CD14-positive monocyte (primary cell): ENCODE data around the gene ANKRD53. TPM values are rescaled to one million over a fixed set of nuclear protein-coding genes. Genes with fewer than 3 reads are reported as not detected.

Experiments
- DNase-seq, 3 donors: peaks; one replicate each; pipeline ENCODE4 v3.0.0-alpha.2; 2011 to 2022
- H2AFZ ChIP-seq: 2 replicates; pipeline ENCODE4 v1.6.0; 2012; ENCODE audit warnings: mild to moderate bottlenecking, low read depth, low read length, inconsistent platforms; ENCODE audit not compliant: insufficient read depth, poor library complexity, severe bottlenecking
- H3K27ac ChIP-seq, 2 donors: 1 replicate in 1 of 2; 2 replicates in 1 of 2; pipeline ENCODE4 v1.5.1; 2012 to 2013; ENCODE audit warnings: low read length in 2 of 2, control low read depth in 1 of 2, inconsistent platforms in 1 of 2, low read depth in 1 of 2, mild to moderate bottlenecking in 1 of 2
- H3K27me3 ChIP-seq, 2 donors: one replicate each; pipeline versions ENCODE4 v1.6.0 to v1.6.1; 2011 to 2013; ENCODE audit warnings: low read length in 2 of 2; ENCODE audit not compliant: control insufficient read depth in 2 of 2, insufficient read depth in 2 of 2
- H3K36me3 ChIP-seq, 2 donors: replicated peaks in 1 of 2; 1 replicate in 1 of 2; 2 replicates in 1 of 2; pipeline versions ENCODE4 v1.5.1 to v1.6.1; 2012 to 2013; ENCODE audit warnings: low read length in 2 of 2, control low read depth in 1 of 2, inconsistent platforms in 1 of 2, mild to moderate bottlenecking in 1 of 2; ENCODE audit not compliant: insufficient read depth in 2 of 2, control insufficient read depth in 1 of 2
- H3K4me1 ChIP-seq, 2 donors: 1 replicate in 1 of 2; 2 replicates in 1 of 2; pipeline versions ENCODE4 v1.5.1 to v1.6.1; 2012 to 2013; ENCODE audit warnings: low read length in 2 of 2, control low read depth in 1 of 2, inconsistent platforms in 1 of 2, mild to moderate bottlenecking in 1 of 2, moderate library complexity in 1 of 2; ENCODE audit not compliant: insufficient read depth in 2 of 2, control insufficient read depth in 1 of 2
- H3K4me2 ChIP-seq: replicated peaks from 2 replicates; pipeline ENCODE3; 2012; ENCODE audit warnings: low read length, moderate library complexity, mild to moderate bottlenecking; ENCODE audit not compliant: poor library complexity, severe bottlenecking; ENCODE audit errors: extremely low read depth
- H3K4me3 ChIP-seq, 3 experiments: fragments of 200-600 bp in 1 of 3; sonication (generic) in 1 of 3; replicated peaks in 1 of 3; 1 replicate in 2 of 3; 2 replicates in 1 of 3; pipeline ENCODE4 v1.5.1; 2011 to 2013; ENCODE audit warnings: low read length in 3 of 3, mild to moderate bottlenecking in 3 of 3, control low read depth in 2 of 3, low read depth in 2 of 3, inconsistent platforms in 1 of 3, moderate library complexity in 1 of 3
- H3K79me2 ChIP-seq: 2 replicates; pipeline ENCODE4 v1.6.0; 2012; ENCODE audit warnings: mild to moderate bottlenecking, control low read depth, inconsistent platforms, low read length, moderate library complexity; ENCODE audit not compliant: insufficient read depth
- H3K9ac ChIP-seq: 2 replicates; pipeline ENCODE4 v1.6.0; 2017; ENCODE audit warnings: low read length, mild to moderate bottlenecking; ENCODE audit not compliant: insufficient read depth, poor library complexity, severe bottlenecking
- H3K9me3 ChIP-seq, 2 donors: replicated peaks in 1 of 2; 1 replicate in 1 of 2; 2 replicates in 1 of 2; pipeline versions ENCODE4 v1.5.1 to v1.6.1; 2012 to 2013; ENCODE audit warnings: low read length in 2 of 2, control low read depth in 1 of 2; ENCODE audit not compliant: control insufficient read depth in 1 of 2, insufficient read depth in 1 of 2
- H4K20me1 ChIP-seq: 2 replicates; pipeline ENCODE4 v1.6.0; 2012; ENCODE audit warnings: mild to moderate bottlenecking, low read length, control low read depth, moderate library complexity; ENCODE audit not compliant: insufficient read depth
- H3K27ac Mint-ChIP-seq, 7 donors: one replicate each; pipeline ENCODE4 v1.8.0; 2020; ENCODE audit warnings: mild to moderate bottlenecking in 7 of 7, mixed read lengths in 7 of 7, moderate library complexity in 6 of 7, inconsistent platforms in 2 of 7
- H3K27me3 Mint-ChIP-seq, 3 donors: one replicate each; pipeline ENCODE4 v1.8.0; 2021 to 2022; ENCODE audit warnings: low read depth in 3 of 3, mild to moderate bottlenecking in 3 of 3, mixed read lengths in 3 of 3, moderate library complexity in 3 of 3, inconsistent platforms in 1 of 3
- H3K36me3 Mint-ChIP-seq, 2 donors: one replicate each; pipeline ENCODE4 v1.8.0; 2020; ENCODE audit warnings: mixed read lengths in 2 of 2, inconsistent platforms in 1 of 2, mild to moderate bottlenecking in 1 of 2
- H3K4me1 Mint-ChIP-seq: one replicate; pipeline ENCODE4 v1.8.0; 2020; ENCODE audit warnings: mild to moderate bottlenecking, mixed read lengths
- H3K4me3 Mint-ChIP-seq, 2 donors: one replicate each; pipeline ENCODE4 v1.8.0; 2020; ENCODE audit warnings: mild to moderate bottlenecking in 2 of 2, mixed read lengths in 2 of 2, moderate library complexity in 1 of 2
- H3K9me3 Mint-ChIP-seq, 7 donors: one replicate each; pipeline ENCODE4 v1.8.0; 2020 to 2022; ENCODE audit warnings: mixed read lengths in 7 of 7, mild to moderate bottlenecking in 6 of 7, moderate library complexity in 6 of 7, inconsistent platforms in 2 of 7
- WGBS: methylation state at CpG from one replicate; pipeline ENCODE4 v1.1.5; 2013; ENCODE audit warnings: missing lambda C conversion rate; ENCODE audit not compliant: insufficient coverage; 5-methylcytosine and 5-hydroxymethylcytosine counted together
- intact Hi-C, 2 donors: fragments of 100-400 bp; cut with micrococcal nuclease; formaldehyde crosslinking; loops; one replicate each; pipeline versions ENCODE4 v1.15.0 to v1.15.1; 2023
- polyA plus RNA-seq, 3 donors: library from polyadenylated mRNA; depleted of rRNA in 1 of 3; unstranded in 2 of 3; stranded (reverse) in 1 of 3; fragments of 300-500 nt in 2 of 3; fragments of >200 nt in 1 of 3; fragmentation: Illumina TruSeq in 2 of 3; gene quantifications; 1 replicate in 2 of 3; 2 replicates in 1 of 3; pipeline ENCODE4 v1.2.3, GENCODE V29; 2012 to 2021
- TF ChIP-seq, protein P1 (sequence below): fragments of 200-600 bp; IDR thresholded peaks from one replicate; pipeline ENCODE4 v1.8.0; 2022; ENCODE audit warnings: antibody characterized with exemption, mild to moderate bottlenecking

Gene ANKRD53
- polyA plus RNA-seq, 3 donors, result 0.12 TPM; not detected in 2

DNA sequence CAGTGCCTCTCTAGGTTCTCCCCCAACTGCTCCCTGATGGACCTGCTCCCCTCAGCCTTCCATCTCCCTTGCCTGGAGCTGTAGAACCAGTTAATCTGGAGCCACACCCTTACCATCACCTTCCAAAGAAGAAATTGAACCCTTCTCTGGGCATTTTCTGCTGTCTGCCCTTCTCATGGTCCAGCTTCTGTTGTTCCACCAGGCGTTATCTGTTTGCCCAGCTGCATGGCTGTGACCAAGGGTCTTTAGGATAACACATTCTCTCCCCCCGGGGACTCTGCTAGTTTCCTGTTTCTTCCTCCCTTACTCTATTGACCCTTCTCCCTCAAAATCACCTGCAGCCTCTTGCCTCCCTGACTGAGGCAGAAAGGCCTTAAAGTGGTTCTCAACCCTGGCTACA lies 3.2 kb upstream of the ANKRD53 start:
- intact Hi-C loops, result no loop called here
- Mint-ChIP-seq H3K9me3 (peaks cover 0 to 3% (median 0%) of the 10 kb centered on the region in 7 donors), H3K36me3 (peaks cover 0 to 6% of the 10 kb centered on the region in 2 donors), H3K27me3 (peaks cover 13 to 52% (median 29%) of the 10 kb centered on the region in 3 donors), H3K4me1 (peaks cover 16% of the 10 kb centered on the region), H3K27ac (peak overlapping the region in 1 of 7 donors; percentile 52), H3K4me3 (no peak overlapping the region)
- H3K79me2 ChIP-seq, result no peaks in the 10 kb centered on the region
- H3K27me3 ChIP-seq, result peaks cover 8 to 27% of the 10 kb centered on the region in 2 donors
- H3K27ac ChIP-seq, result no peak overlapping the region
- DNase-seq, result no peak
- WGBS, result 100% methylated on average over 2 of the region's 2 CpGs
- no peak overlapping the region for H3K4me3 ChIP-seq
- no peaks in the 10 kb centered on the region for H3K36me3 ChIP-seq
- H3K9me3 ChIP-seq, result no peaks in the 10 kb centered on the region
- peaks cover 18 to 24% of the 10 kb centered on the region in 2 donors for H3K4me1 ChIP-seq
- no peak overlapping the region for H2AFZ ChIP-seq
- no peaks in the 10 kb centered on the region for H4K20me1 ChIP-seq
- H3K9ac ChIP-seq, result no peak overlapping the region
- TF ChIP-seq, protein P1, sequence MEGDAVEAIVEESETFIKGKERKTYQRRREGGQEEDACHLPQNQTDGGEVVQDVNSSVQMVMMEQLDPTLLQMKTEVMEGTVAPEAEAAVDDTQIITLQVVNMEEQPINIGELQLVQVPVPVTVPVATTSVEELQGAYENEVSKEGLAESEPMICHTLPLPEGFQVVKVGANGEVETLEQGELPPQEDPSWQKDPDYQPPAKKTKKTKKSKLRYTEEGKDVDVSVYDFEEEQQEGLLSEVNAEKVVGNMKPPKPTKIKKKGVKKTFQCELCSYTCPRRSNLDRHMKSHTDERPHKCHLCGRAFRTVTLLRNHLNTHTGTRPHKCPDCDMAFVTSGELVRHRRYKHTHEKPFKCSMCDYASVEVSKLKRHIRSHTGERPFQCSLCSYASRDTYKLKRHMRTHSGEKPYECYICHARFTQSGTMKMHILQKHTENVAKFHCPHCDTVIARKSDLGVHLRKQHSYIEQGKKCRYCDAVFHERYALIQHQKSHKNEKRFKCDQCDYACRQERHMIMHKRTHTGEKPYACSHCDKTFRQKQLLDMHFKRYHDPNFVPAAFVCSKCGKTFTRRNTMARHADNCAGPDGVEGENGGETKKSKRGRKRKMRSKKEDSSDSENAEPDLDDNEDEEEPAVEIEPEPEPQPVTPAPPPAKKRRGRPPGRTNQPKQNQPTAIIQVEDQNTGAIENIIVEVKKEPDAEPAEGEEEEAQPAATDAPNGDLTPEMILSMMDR, result no peak
- H3K4me2 ChIP-seq, result no peak overlapping the region

DNA sequence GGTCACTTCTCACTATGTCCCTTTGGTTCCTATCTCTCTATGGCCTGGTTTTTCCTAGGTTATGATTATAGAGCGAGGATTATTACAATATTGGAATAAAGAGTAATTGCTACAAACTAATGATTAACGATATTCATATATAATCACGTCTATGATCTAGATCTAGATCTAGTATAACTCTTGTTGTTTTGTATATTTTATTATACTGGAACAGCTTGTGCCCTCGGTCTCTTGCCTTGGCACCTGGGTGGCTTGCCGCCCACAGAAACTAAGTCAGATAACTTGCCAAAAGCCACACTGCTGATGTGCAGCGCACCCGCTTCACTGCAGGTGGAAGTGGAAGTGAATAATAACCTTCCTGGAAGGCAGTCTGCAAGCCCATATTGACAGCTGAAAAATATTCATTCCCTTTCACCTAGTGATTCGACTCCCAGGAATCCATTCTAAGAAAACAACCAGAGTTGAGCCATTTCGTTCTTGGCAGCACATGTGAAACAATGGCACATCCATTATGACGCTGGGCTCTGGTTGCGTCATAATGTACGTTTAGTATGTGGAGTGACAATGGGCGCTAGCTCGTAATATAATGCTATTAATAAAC lies 725 bp upstream of the ANKRD53 start:
- DNase-seq, result peak; percentile 71 to 81 (median 72)
- Histone ChIP-seq H3K9me3 (no peaks in the 10 kb centered on the region), H3K4me2 (peak overlapping the region; percentile 80), H3K4me3 (peak overlapping the region; percentile 82 to 99 (median 87)), H4K20me1 (no peaks in the 10 kb centered on the region), H3K27me3 (peaks cover 2 to 18% of the 10 kb centered on the region in 2 donors), H3K9ac (peak overlapping the region; percentile 69), H2AFZ (peak overlapping the region; percentile 89), H3K79me2 (no peaks in the 10 kb centered on the region), H3K36me3 (no peaks in the 10 kb centered on the region), H3K27ac (peak overlapping the region; percentile 70 to 88), H3K4me1 (peaks cover 18 to 24% of the 10 kb centered on the region in 2 donors)
- Mint-ChIP-seq H3K27me3 (peaks cover 13 to 36% (median 17%) of the 10 kb centered on the region in 3 donors), H3K4me3 (peak overlapping the region; percentile 86 to 94), H3K4me1 (peaks cover 16% of the 10 kb centered on the region), H3K27ac (peak overlapping the region; percentile 53 to 93 (median 90)), H3K36me3 (peaks cover 4 to 13% of the 10 kb centered on the region in 2 donors), H3K9me3 (no peaks in the 10 kb centered on the region)
- TF ChIP-seq, protein P1, result peak; percentile 55
- WGBS, result 40% methylated on average over 1 of the region's 14 CpGs
- intact Hi-C loops, result no loop called here
